Heart left ventricle (tissue), 13 donors: ENCODE measurements around the gene CCR8.

Source experiments
- CTCF ChIP-seq, 12 donors: fragments of 200-600 bp; sonication (generic) in 4 of 12; IDR thresholded peaks; one replicate each; pipeline versions ENCODE4 v1.5.0 to v1.8.0; 2018 to 2022; ENCODE audit warnings: antibody characterized with exemption in 12 of 12, mild to moderate bottlenecking in 5 of 12
- POLR2A ChIP-seq, 2 donors: fragments of 450-650 bp; IDR thresholded peaks; one replicate each; pipeline ENCODE4 v1.6.1; 2017; ENCODE audit warnings: antibody characterized with exemption in 2 of 2, mild to moderate bottlenecking in 2 of 2, moderate library complexity in 2 of 2
- donor health status: ischemic (EF 13 %, LVEDD 7.1; RV severe dilation, severe dysfunction).
- donor health status: DM: no; HTN: yes; CAD: no.
- donor health status: DM: no; HTN: no; CAD: no.
- donor health status: ischemic (EF 25% LVEDD 6.9; RV normal size, moderate dysfunction).
- donor health status: ischemic (EF 25% LVEDD 5.7; RV mildly dilated, moderate dysfunction).
- donor health status: ischemic (EF 35%, LVEDD 5.7; RV mildly dilated, moderate dysfunction).
- donor health status: nonischemic (EF 11% LVEDD 7.7; RV severe dilation, severe dysfunction).
- donor health status: DM: yes; HTN: yes; CAD: no.
- donor health status: PGD.
- donor health status: ischemic (EF 29% LVEDD 5.4; RV normal size, mild dysfunction).
- donor health status: nonischemic (EF 23%, LVEDD 6.1; RV moderate dilation, normal function).

GRCh38 chr3:39317571-39318169 is 11.8 kb upstream of the CCR8 start:
- no peak for TF ChIP-seq POLR2A (IDR thresholded peaks at IDR 0.05)
- no peak for TF ChIP-seq CTCF (IDR thresholded peaks at IDR 0.05)
